HG03135 (cell line): Measurements from ENCODE around the gene KRT2.

Experiments
- ATAC-seq: cut with Tn5 transposase; IDR thresholded peaks from one replicate; pipeline ENCODE4 v1.9.1; 2021; ENCODE audit warnings: mild to moderate bottlenecking, moderate library complexity; ENCODE audit not compliant: unreplicated experiment

The KRT2 gene

GRCh38 chr12:52643233-52644077, 8.6 kb downstream of the KRT2 start:
- no peak for ATAC-seq

- ATAC-seq: no peak
These were observed 10.5 kb downstream of the KRT2 start for GRCh38 chr12:52641468-52641867.

GRCh38 chr12:52637299-52637698, 14.7 kb downstream of the KRT2 start:
- no peak for ATAC-seq

- ATAC-seq: no peak
These were observed 15.3 kb downstream of the KRT2 start for GRCh38 chr12:52636592-52637258.

GRCh38 chr12:52636189-52636588, 15.8 kb downstream of the KRT2 start:
- ATAC-seq: no peak

GRCh38 chr12:52634266-52635056, 17.6 kb downstream of the KRT2 start:
- ATAC-seq: no peak

GRCh38 chr12:52633383-52633782, 18.6 kb downstream of the KRT2 start:
- ATAC-seq: no peak

GRCh38 chr12:52632656-52633055, 19.4 kb downstream of the KRT2 start:
- no peak for ATAC-seq

GRCh38 chr12:52631676-52632459, 20.1 kb downstream of the KRT2 start:
- no peak for ATAC-seq

GRCh38 chr12:52631264-52631663, 20.7 kb downstream of the KRT2 start:
- ATAC-seq: no peak

GRCh38 chr12:52630599-52631200, 21.3 kb downstream of the KRT2 start:
- ATAC-seq: no peak

- ATAC-seq: no peak
These were observed 22.0 kb downstream of the KRT2 start for GRCh38 chr12:52630008-52630500.

- ATAC-seq: no peak
These were observed 22.6 kb downstream of the KRT2 start for GRCh38 chr12:52629281-52630007.

- no peak for ATAC-seq
These were observed 23.2 kb downstream of the KRT2 start for GRCh38 chr12:52628841-52629240.

- ATAC-seq: no peak
These were observed 23.9 kb downstream of the KRT2 start for GRCh38 chr12:52628111-52628507.

GRCh38 chr12:52627395-52628110, 24.5 kb downstream of the KRT2 start:
- no peak for ATAC-seq

GRCh38 chr12:52622349-52622748, 29.7 kb downstream of the KRT2 start:
- ATAC-seq: no peak

- ATAC-seq: no peak
These were observed 33.1 kb downstream of the KRT2 start for GRCh38 chr12:52618866-52619265.

- no peak for ATAC-seq
These were observed 33.8 kb downstream of the KRT2 start, which contains the start of gene KRT73 for GRCh38 chr12:52618216-52618615. Gene KRT73 (minus strand): TSS chr12:52618559. CDS start chr12:52618524, 35 bp downstream.
